Measurements from ENCODE around the gene GRID1.

The GRID1 gene

DNA sequence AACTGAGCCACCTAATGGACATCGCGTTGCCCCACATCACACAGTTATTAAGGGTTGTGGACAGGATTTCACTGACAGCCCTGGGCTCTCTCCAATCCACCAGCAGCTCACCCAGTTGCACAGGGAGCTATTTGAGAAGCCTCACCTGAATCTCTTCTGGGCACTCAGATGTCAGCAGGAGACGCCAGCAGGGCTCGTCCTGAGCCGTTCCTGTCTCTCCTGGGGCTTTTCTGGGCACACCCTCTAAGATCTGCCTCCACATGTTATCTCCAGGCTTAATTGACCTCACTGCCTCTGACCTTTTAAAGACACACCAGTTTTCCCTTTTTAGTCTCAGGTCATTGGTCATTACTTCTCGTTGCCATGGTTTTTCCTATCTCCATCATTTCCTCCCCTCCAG is 63.0 kb downstream of the GRID1 start:
- Histone ChIP-seq H3K4ac (ENCODE audit: low read depth, low read length) (no peak overlapping the region), H3K23ac (ENCODE audit: low read length) (no peak overlapping the region), H3K9ac (ENCODE audit: low read length) (no peak overlapping the region), H4K5ac (ENCODE audit: low read length) (no peak overlapping the region), H3K4me3 (ENCODE audit: low read length) (no peak overlapping the region), H2AK5ac (ENCODE audit: low read length) (no peak overlapping the region), H3K56ac (ENCODE audit: low read length) (no peak overlapping the region), H4K8ac (ENCODE audit: low read depth, low read length) (no peak overlapping the region), H3K27ac (ENCODE audit: low read depth, low read length) (no peak overlapping the region), H3K79me1 (ENCODE audit: low read length) (no peaks in the 10 kb centered on the region), H3K36me3 (ENCODE audit: control insufficient read depth, insufficient read depth, low read length) (no peaks in the 10 kb centered on the region), H3K4me1 (ENCODE audit: control insufficient read depth, low read depth, low read length) (no peaks in the 10 kb centered on the region), H3K79me2 (ENCODE audit: control insufficient read depth, insufficient read depth, low read length) (no peaks in the 10 kb centered on the region), H2BK5ac (ENCODE audit: low read length) (no peak overlapping the region), H3K18ac (ENCODE audit: low read length) (no peak overlapping the region), H3K4me2 (ENCODE audit: low read length) (no peak overlapping the region), H3K27me3 (ENCODE audit: insufficient read depth, low read length, poor library complexity) (no peaks in the 10 kb centered on the region), H2BK15ac (replicated peaks; ENCODE audit: low read depth) (no peak overlapping the region), H2BK120ac (ENCODE audit: low read depth, low read length) (no peak overlapping the region)
- DNase-seq: no peak
- WGBS (ENCODE audit: extremely low coverage, insufficient coverage, low lambda C conversion rate): no CpG with 5 or more reads among the region's 6 CpGs

DNA sequence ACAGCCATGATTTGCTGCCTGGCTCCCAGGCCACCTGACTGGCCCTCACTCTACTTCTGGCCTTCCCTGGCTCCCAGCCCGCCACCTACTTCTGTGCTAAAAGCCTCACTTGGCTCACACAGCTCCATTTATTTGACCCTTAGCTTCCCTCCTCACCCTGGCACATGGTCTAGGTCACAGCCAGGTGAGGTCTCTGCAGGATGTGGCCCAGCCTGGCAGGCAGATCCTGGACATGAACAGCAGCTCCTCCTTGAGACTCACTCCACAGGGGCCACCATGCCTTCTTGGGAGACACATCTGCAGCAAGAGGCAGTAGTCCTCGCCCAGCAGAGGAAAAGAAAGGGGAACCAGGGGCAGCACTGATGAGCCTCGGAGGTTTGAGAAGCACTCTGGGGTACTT is 64.6 kb downstream of the GRID1 start:
- H3K4me2 ChIP-seq (ENCODE audit: low read length): no peak overlapping the region
- no CpG with 5 or more reads among the region's 3 CpGs for WGBS (ENCODE audit: extremely low coverage, insufficient coverage, low lambda C conversion rate)
- DNase-seq: no peak

DNA sequence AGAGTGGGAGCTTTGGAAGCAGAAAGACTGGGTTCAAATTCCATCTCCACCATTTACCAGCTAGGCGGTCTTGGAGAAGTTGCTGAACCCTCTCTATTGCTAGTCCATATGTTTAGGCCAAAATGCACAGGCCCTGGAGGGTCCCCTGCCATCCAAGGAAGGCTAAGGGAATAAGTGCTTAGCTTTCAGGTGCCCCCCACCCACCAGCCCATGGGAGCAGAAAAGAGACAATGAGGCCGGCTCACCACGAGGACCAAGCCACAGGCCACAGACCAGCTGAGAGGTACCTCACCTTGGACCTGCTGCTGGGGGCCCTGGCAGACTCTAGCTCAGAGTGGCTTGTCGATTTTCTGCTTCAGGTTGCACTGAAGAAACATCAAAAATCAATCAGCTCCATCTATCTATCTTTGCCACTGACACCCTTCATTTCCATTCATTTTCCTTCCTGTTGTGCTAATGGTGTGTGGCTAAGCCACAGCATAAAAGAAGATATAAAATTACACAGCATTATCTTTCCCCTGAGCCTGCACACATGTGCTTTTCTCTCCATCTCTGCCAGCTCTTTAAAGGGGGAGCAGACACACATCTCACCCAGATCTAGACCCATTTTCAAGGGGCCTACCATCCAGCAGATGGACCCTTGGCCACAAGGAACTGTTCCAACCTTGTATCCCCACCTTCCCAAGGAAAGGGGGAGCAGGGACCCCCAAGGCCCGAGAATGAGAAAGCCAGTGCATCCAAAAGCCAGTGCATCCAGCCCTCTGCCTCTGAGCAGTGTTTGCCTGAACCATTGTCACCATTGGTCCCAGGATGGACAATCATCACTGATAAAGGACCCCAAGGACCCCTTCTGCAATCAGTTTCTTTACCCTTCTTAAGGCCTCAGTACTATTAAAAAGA is 65.4 kb downstream of the GRID1 start:
- Histone ChIP-seq H3K79me2 (ENCODE audit: control insufficient read depth, insufficient read depth, low read length) (no peaks in the 10 kb centered on the region), H3K4me3 (ENCODE audit: low read length) (no peak overlapping the region), H2BK5ac (ENCODE audit: low read length) (no peak overlapping the region), H3K4ac (ENCODE audit: low read depth, low read length) (no peak overlapping the region), H3K9ac (ENCODE audit: low read length) (no peak overlapping the region), H3K27ac (ENCODE audit: low read depth, low read length) (no peak overlapping the region), H3K79me1 (ENCODE audit: low read length) (no peaks in the 10 kb centered on the region), H3K4me1 (ENCODE audit: control insufficient read depth, low read depth, low read length) (no peaks in the 10 kb centered on the region), H3K4me2 (ENCODE audit: low read length) (no peak overlapping the region), H2BK120ac (ENCODE audit: low read depth, low read length) (no peak overlapping the region), H2AK5ac (ENCODE audit: low read length) (no peak overlapping the region), H2BK15ac (replicated peaks; ENCODE audit: low read depth) (no peak overlapping the region), H4K8ac (ENCODE audit: low read depth, low read length) (no peak overlapping the region), H4K5ac (ENCODE audit: low read length) (no peak overlapping the region), H3K27me3 (ENCODE audit: insufficient read depth, low read length, poor library complexity) (no peaks in the 10 kb centered on the region), H3K18ac (ENCODE audit: low read length) (no peak overlapping the region), H3K36me3 (ENCODE audit: control insufficient read depth, insufficient read depth, low read length) (no peaks in the 10 kb centered on the region), H3K56ac (ENCODE audit: low read length) (no peak overlapping the region), H3K23ac (ENCODE audit: low read length) (no peak overlapping the region)
- WGBS (ENCODE audit: extremely low coverage, insufficient coverage, low lambda C conversion rate): no CpG with 5 or more reads among the region's 5 CpGs
- DNase-seq: no peak

More for the DNA sequence above, 64.6 kb downstream of the GRID1 start:
- no peak overlapping the region for H2BK5ac ChIP-seq (ENCODE audit: low read length)
- no peaks in the 10 kb centered on the region for H3K79me2 ChIP-seq (ENCODE audit: control insufficient read depth, insufficient read depth, low read length)
- H2BK15ac ChIP-seq (replicated peaks; ENCODE audit: low read depth): no peak overlapping the region
- no peak overlapping the region for H3K4ac ChIP-seq (ENCODE audit: low read depth, low read length)
- H2BK120ac ChIP-seq (ENCODE audit: low read depth, low read length): no peak overlapping the region
- no peak overlapping the region for H3K9ac ChIP-seq (ENCODE audit: low read length)
- H3K27me3 ChIP-seq (ENCODE audit: insufficient read depth, low read length, poor library complexity): no peaks in the 10 kb centered on the region
- H3K23ac ChIP-seq (ENCODE audit: low read length): no peak overlapping the region
- no peak overlapping the region for H2AK5ac ChIP-seq (ENCODE audit: low read length)
- H3K36me3 ChIP-seq (ENCODE audit: control insufficient read depth, insufficient read depth, low read length): no peaks in the 10 kb centered on the region
- no peaks in the 10 kb centered on the region for H3K79me1 ChIP-seq (ENCODE audit: low read length)
- H3K4me3 ChIP-seq (ENCODE audit: low read length): no peak overlapping the region
- H3K4me1 ChIP-seq (ENCODE audit: control insufficient read depth, low read depth, low read length): no peaks in the 10 kb centered on the region
- no peak overlapping the region for H3K56ac ChIP-seq (ENCODE audit: low read length)
- H3K27ac ChIP-seq (ENCODE audit: low read depth, low read length): no peak overlapping the region
- H3K18ac ChIP-seq (ENCODE audit: low read length): no peak overlapping the region
- H4K8ac ChIP-seq (ENCODE audit: low read depth, low read length): no peak overlapping the region
- no peak overlapping the region for H4K5ac ChIP-seq (ENCODE audit: low read length)

DNA sequence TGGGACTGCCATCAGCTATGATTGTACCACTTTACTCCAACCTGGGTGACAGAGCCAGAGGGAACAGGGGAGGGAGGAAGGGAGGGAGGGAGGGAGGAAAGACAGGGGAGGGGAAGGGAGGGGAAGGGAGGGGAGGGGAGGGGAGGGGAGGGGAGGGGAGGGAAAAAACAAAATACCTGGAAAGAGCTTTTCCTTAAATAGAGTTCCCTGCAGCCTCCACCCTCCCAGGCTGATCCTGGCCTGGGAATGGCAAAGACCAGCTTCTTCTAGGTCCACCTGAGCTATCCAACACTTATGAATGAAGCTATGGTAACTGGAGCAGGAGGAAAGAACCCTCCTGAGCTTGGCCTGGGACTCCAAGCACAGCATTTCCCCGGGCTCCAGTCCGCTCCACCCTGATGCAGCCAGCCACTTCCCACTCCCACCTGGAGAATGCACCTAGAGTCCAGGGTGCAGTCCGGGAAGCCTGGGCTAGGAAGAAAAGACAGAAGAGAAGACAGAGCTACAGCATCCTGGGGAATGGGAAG is 66.1 kb downstream of the GRID1 start:
- H2BK120ac ChIP-seq (ENCODE audit: low read depth, low read length): no peak overlapping the region
- no CpG with 5 or more reads among the region's 3 CpGs for WGBS (ENCODE audit: extremely low coverage, insufficient coverage, low lambda C conversion rate)
- no peak for DNase-seq
- H3K18ac ChIP-seq (ENCODE audit: low read length): no peak overlapping the region
- no peak overlapping the region for H3K4me3 ChIP-seq (ENCODE audit: low read length)
- H3K23ac ChIP-seq (ENCODE audit: low read length): no peak overlapping the region
- no peaks in the 10 kb centered on the region for H3K79me2 ChIP-seq (ENCODE audit: control insufficient read depth, insufficient read depth, low read length)
- no peak overlapping the region for H2BK5ac ChIP-seq (ENCODE audit: low read length)
- H4K5ac ChIP-seq (ENCODE audit: low read length): no peak overlapping the region
- no peaks in the 10 kb centered on the region for H3K27me3 ChIP-seq (ENCODE audit: insufficient read depth, low read length, poor library complexity)
- H3K27ac ChIP-seq (ENCODE audit: low read depth, low read length): no peak overlapping the region
- H3K56ac ChIP-seq (ENCODE audit: low read length): no peak overlapping the region
- H3K36me3 ChIP-seq (ENCODE audit: control insufficient read depth, insufficient read depth, low read length): no peaks in the 10 kb centered on the region
- no peaks in the 10 kb centered on the region for H3K4me1 ChIP-seq (ENCODE audit: control insufficient read depth, low read depth, low read length)
- H3K4ac ChIP-seq (ENCODE audit: low read depth, low read length): no peak overlapping the region
- H3K79me1 ChIP-seq (ENCODE audit: low read length): no peaks in the 10 kb centered on the region
- H4K8ac ChIP-seq (ENCODE audit: low read depth, low read length): no peak overlapping the region
- no peak overlapping the region for H3K4me2 ChIP-seq (ENCODE audit: low read length)
- no peak overlapping the region for H3K9ac ChIP-seq (ENCODE audit: low read length)
- no peak overlapping the region for H2AK5ac ChIP-seq (ENCODE audit: low read length)
- H2BK15ac ChIP-seq (replicated peaks; ENCODE audit: low read depth): no peak overlapping the region

DNA sequence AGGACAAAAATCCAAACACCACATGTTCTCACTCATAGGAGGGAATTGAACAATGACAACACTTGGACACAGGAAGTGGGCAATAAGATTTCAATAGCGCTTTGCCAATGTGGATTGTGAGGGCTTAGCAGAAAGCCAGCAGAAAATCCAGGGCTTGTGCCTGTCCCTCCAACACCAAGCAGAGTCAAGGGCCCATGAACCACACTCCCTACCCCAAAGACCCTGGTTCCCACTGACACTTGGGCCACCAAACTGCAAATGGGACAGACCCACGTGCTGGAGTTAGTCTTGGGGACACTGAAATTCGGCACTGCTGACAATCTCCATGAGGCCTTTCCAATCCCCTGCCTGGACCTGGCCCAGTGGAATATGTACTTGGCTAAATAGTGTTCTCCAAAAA is 67.0 kb downstream of the GRID1 start:
- no peak overlapping the region for H3K18ac ChIP-seq (ENCODE audit: low read length)
- H3K56ac ChIP-seq (ENCODE audit: low read length): no peak overlapping the region
- no peak overlapping the region for H2BK5ac ChIP-seq (ENCODE audit: low read length)
- no peaks in the 10 kb centered on the region for H3K4me1 ChIP-seq (ENCODE audit: control insufficient read depth, low read depth, low read length)
- no peak overlapping the region for H4K8ac ChIP-seq (ENCODE audit: low read depth, low read length)
- H3K4me2 ChIP-seq (ENCODE audit: low read length): no peak overlapping the region
- H3K9ac ChIP-seq (ENCODE audit: low read length): no peak overlapping the region
- H3K36me3 ChIP-seq (ENCODE audit: control insufficient read depth, insufficient read depth, low read length): no peaks in the 10 kb centered on the region
- no CpG with 5 or more reads among the region's 3 CpGs for WGBS (ENCODE audit: extremely low coverage, insufficient coverage, low lambda C conversion rate)
- no peak overlapping the region for H3K27ac ChIP-seq (ENCODE audit: low read depth, low read length)
- no peaks in the 10 kb centered on the region for H3K27me3 ChIP-seq (ENCODE audit: insufficient read depth, low read length, poor library complexity)
- DNase-seq: no peak
- no peak overlapping the region for H2BK15ac ChIP-seq (replicated peaks; ENCODE audit: low read depth)
- H2AK5ac ChIP-seq (ENCODE audit: low read length): no peak overlapping the region
- no peak overlapping the region for H3K23ac ChIP-seq (ENCODE audit: low read length)
- no peak overlapping the region for H3K4ac ChIP-seq (ENCODE audit: low read depth, low read length)
- no peak overlapping the region for H2BK120ac ChIP-seq (ENCODE audit: low read depth, low read length)
- H4K5ac ChIP-seq (ENCODE audit: low read length): no peak overlapping the region
- H3K79me1 ChIP-seq (ENCODE audit: low read length): no peaks in the 10 kb centered on the region
- no peak overlapping the region for H3K4me3 ChIP-seq (ENCODE audit: low read length)
- no peaks in the 10 kb centered on the region for H3K79me2 ChIP-seq (ENCODE audit: control insufficient read depth, insufficient read depth, low read length)
